CD14-positive monocyte (primary cell): Measurements from ENCODE around the gene TNS4. TPM values are rescaled to one million over a fixed set of nuclear protein-coding genes. Genes with fewer than 3 reads are reported as not detected.
A peak's percentile ranks its signal among the peaks of the same experiment; 100 is the strongest.

ENCODE experiments used
- DNase-seq, 3 donors: peaks; one replicate each; pipeline ENCODE4 v3.0.0-alpha.2; 2011 to 2022
- H2AFZ ChIP-seq: 2 replicates; pipeline ENCODE4 v1.6.0; 2012; ENCODE audit warnings: mild to moderate bottlenecking, low read depth, low read length, inconsistent platforms; ENCODE audit not compliant: insufficient read depth, poor library complexity, severe bottlenecking
- H3K27ac ChIP-seq, 2 donors: 1 replicate in 1 of 2; 2 replicates in 1 of 2; pipeline ENCODE4 v1.5.1; 2012 to 2013; ENCODE audit warnings: low read length in 2 of 2, control low read depth in 1 of 2, inconsistent platforms in 1 of 2, low read depth in 1 of 2, mild to moderate bottlenecking in 1 of 2
- H3K27me3 ChIP-seq, 2 donors: one replicate each; pipeline versions ENCODE4 v1.6.0 to v1.6.1; 2011 to 2013; ENCODE audit warnings: low read length in 2 of 2; ENCODE audit not compliant: control insufficient read depth in 2 of 2, insufficient read depth in 2 of 2
- H3K36me3 ChIP-seq, 2 donors: replicated peaks in 1 of 2; 1 replicate in 1 of 2; 2 replicates in 1 of 2; pipeline versions ENCODE4 v1.5.1 to v1.6.1; 2012 to 2013; ENCODE audit warnings: low read length in 2 of 2, control low read depth in 1 of 2, inconsistent platforms in 1 of 2, mild to moderate bottlenecking in 1 of 2; ENCODE audit not compliant: insufficient read depth in 2 of 2, control insufficient read depth in 1 of 2
- H3K4me1 ChIP-seq, 2 donors: 1 replicate in 1 of 2; 2 replicates in 1 of 2; pipeline versions ENCODE4 v1.5.1 to v1.6.1; 2012 to 2013; ENCODE audit warnings: low read length in 2 of 2, control low read depth in 1 of 2, inconsistent platforms in 1 of 2, mild to moderate bottlenecking in 1 of 2, moderate library complexity in 1 of 2; ENCODE audit not compliant: insufficient read depth in 2 of 2, control insufficient read depth in 1 of 2
- H3K4me2 ChIP-seq: replicated peaks from 2 replicates; pipeline ENCODE3; 2012; ENCODE audit warnings: low read length, moderate library complexity, mild to moderate bottlenecking; ENCODE audit not compliant: poor library complexity, severe bottlenecking; ENCODE audit errors: extremely low read depth
- H3K4me3 ChIP-seq, 3 experiments: fragments of 200-600 bp in 1 of 3; sonication (generic) in 1 of 3; replicated peaks in 1 of 3; 1 replicate in 2 of 3; 2 replicates in 1 of 3; pipeline ENCODE4 v1.5.1; 2011 to 2013; ENCODE audit warnings: low read length in 3 of 3, mild to moderate bottlenecking in 3 of 3, control low read depth in 2 of 3, low read depth in 2 of 3, inconsistent platforms in 1 of 3, moderate library complexity in 1 of 3
- H3K79me2 ChIP-seq: 2 replicates; pipeline ENCODE4 v1.6.0; 2012; ENCODE audit warnings: mild to moderate bottlenecking, control low read depth, inconsistent platforms, low read length, moderate library complexity; ENCODE audit not compliant: insufficient read depth
- H3K9ac ChIP-seq: 2 replicates; pipeline ENCODE4 v1.6.0; 2017; ENCODE audit warnings: low read length, mild to moderate bottlenecking; ENCODE audit not compliant: insufficient read depth, poor library complexity, severe bottlenecking
- H3K9me3 ChIP-seq, 2 donors: replicated peaks in 1 of 2; 1 replicate in 1 of 2; 2 replicates in 1 of 2; pipeline versions ENCODE4 v1.5.1 to v1.6.1; 2012 to 2013; ENCODE audit warnings: low read length in 2 of 2, control low read depth in 1 of 2; ENCODE audit not compliant: control insufficient read depth in 1 of 2, insufficient read depth in 1 of 2
- H4K20me1 ChIP-seq: 2 replicates; pipeline ENCODE4 v1.6.0; 2012; ENCODE audit warnings: mild to moderate bottlenecking, low read length, control low read depth, moderate library complexity; ENCODE audit not compliant: insufficient read depth
- H3K27ac Mint-ChIP-seq, 7 donors: one replicate each; pipeline ENCODE4 v1.8.0; 2020; ENCODE audit warnings: mild to moderate bottlenecking in 7 of 7, mixed read lengths in 7 of 7, moderate library complexity in 6 of 7, inconsistent platforms in 2 of 7
- H3K27me3 Mint-ChIP-seq, 3 donors: one replicate each; pipeline ENCODE4 v1.8.0; 2021 to 2022; ENCODE audit warnings: low read depth in 3 of 3, mild to moderate bottlenecking in 3 of 3, mixed read lengths in 3 of 3, moderate library complexity in 3 of 3, inconsistent platforms in 1 of 3
- H3K36me3 Mint-ChIP-seq, 2 donors: one replicate each; pipeline ENCODE4 v1.8.0; 2020; ENCODE audit warnings: mixed read lengths in 2 of 2, inconsistent platforms in 1 of 2, mild to moderate bottlenecking in 1 of 2
- H3K4me1 Mint-ChIP-seq: one replicate; pipeline ENCODE4 v1.8.0; 2020; ENCODE audit warnings: mild to moderate bottlenecking, mixed read lengths
- H3K4me3 Mint-ChIP-seq, 2 donors: one replicate each; pipeline ENCODE4 v1.8.0; 2020; ENCODE audit warnings: mild to moderate bottlenecking in 2 of 2, mixed read lengths in 2 of 2, moderate library complexity in 1 of 2
- H3K9me3 Mint-ChIP-seq, 7 donors: one replicate each; pipeline ENCODE4 v1.8.0; 2020 to 2022; ENCODE audit warnings: mixed read lengths in 7 of 7, mild to moderate bottlenecking in 6 of 7, moderate library complexity in 6 of 7, inconsistent platforms in 2 of 7
- CTCF ChIP-seq: fragments of 200-600 bp; IDR thresholded peaks from one replicate; pipeline ENCODE4 v1.8.0; 2022; ENCODE audit warnings: antibody characterized with exemption, mild to moderate bottlenecking
- WGBS: methylation state at CpG from one replicate; pipeline ENCODE4 v1.1.5; 2013; ENCODE audit warnings: missing lambda C conversion rate; ENCODE audit not compliant: insufficient coverage; 5-methylcytosine and 5-hydroxymethylcytosine counted together
- intact Hi-C, 2 donors: fragments of 100-400 bp; cut with micrococcal nuclease; formaldehyde crosslinking; loops; one replicate each; pipeline versions ENCODE4 v1.15.0 to v1.15.1; 2023
- polyA plus RNA-seq, 3 donors: library from polyadenylated mRNA; depleted of rRNA in 1 of 3; unstranded in 2 of 3; stranded (reverse) in 1 of 3; fragments of 300-500 nt in 2 of 3; fragments of >200 nt in 1 of 3; fragmentation: Illumina TruSeq in 2 of 3; gene quantifications; 1 replicate in 2 of 3; 2 replicates in 1 of 3; pipeline ENCODE4 v1.2.3, GENCODE V29; 2012 to 2021

The TNS4 gene
- polyA plus RNA-seq, 3 donors: not detected

GRCh38 chr17:40525294-40525693, 23.9 kb upstream of the TNS4 start:
- H3K4me1 ChIP-seq: no peaks in the 10 kb centered on the region
- H3K27ac ChIP-seq: no peak overlapping the region
- no peaks in the 10 kb centered on the region for H3K36me3 ChIP-seq
- no peaks in the 10 kb centered on the region for H3K36me3 Mint-ChIP-seq
- no peak overlapping the region for H3K27ac Mint-ChIP-seq
- intact Hi-C loops: no loop called here
- H3K27me3 Mint-ChIP-seq: peaks cover 27 to 60% (median 39%) of the 10 kb centered on the region in 3 donors
- no peak overlapping the region for H3K4me3 ChIP-seq
- WGBS: no CpG with 5 or more reads among the region's 1 CpG
- H2AFZ ChIP-seq: no peak overlapping the region
- no peaks in the 10 kb centered on the region for H3K79me2 ChIP-seq
- no peak overlapping the region for H3K4me2 ChIP-seq
- H3K9ac ChIP-seq: no peak overlapping the region
- peak overlapping the region in 1 of 2 donors; percentile 6 for H3K4me3 Mint-ChIP-seq
- no peaks in the 10 kb centered on the region for H3K4me1 Mint-ChIP-seq
- peaks cover 5 to 13% (median 10%) of the 10 kb centered on the region in 7 donors for H3K9me3 Mint-ChIP-seq
- no peak for DNase-seq
- peaks cover 16 to 24% of the 10 kb centered on the region in 2 donors for H3K27me3 ChIP-seq
- peaks cover 0 to 5% of the 10 kb centered on the region in 2 donors for H3K9me3 ChIP-seq
- no peak for TF ChIP-seq CTCF
- no peaks in the 10 kb centered on the region for H4K20me1 ChIP-seq

- peaks cover 5 to 13% (median 10%) of the 10 kb centered on the region in 7 donors for H3K9me3 Mint-ChIP-seq
- Histone ChIP-seq H3K36me3 (no peaks in the 10 kb centered on the region), H4K20me1 (no peaks in the 10 kb centered on the region), H3K4me1 (no peaks in the 10 kb centered on the region), H3K4me2 (no peak overlapping the region), H2AFZ (no peak overlapping the region), H3K79me2 (no peaks in the 10 kb centered on the region), H3K9me3 (peaks cover 0 to 5% of the 10 kb centered on the region in 2 donors), H3K9ac (no peak overlapping the region), H3K4me3 (no peak overlapping the region), H3K27me3 (peaks cover 16 to 29% of the 10 kb centered on the region in 2 donors), H3K27ac (no peak overlapping the region)
- peak overlapping the region in 1 of 2 donors; percentile 39 for H3K4me3 Mint-ChIP-seq
- intact Hi-C loops: no loop called here
- no peak for TF ChIP-seq CTCF
- no peaks in the 10 kb centered on the region for H3K4me1 Mint-ChIP-seq
- no peaks in the 10 kb centered on the region for H3K36me3 Mint-ChIP-seq
- peaks cover 33 to 66% (median 39%) of the 10 kb centered on the region in 3 donors for H3K27me3 Mint-ChIP-seq
- H3K27ac Mint-ChIP-seq: no peak overlapping the region
- no peak for DNase-seq
- 40% methylated on average over 1 of the region's 3 CpGs for WGBS
Observed at GRCh38 chr17:40524243-40524965, 23.0 kb upstream of the TNS4 start.
